HG03175 (cell line): ENCODE results near the gene PCGF2.

Source experiments
- ATAC-seq: cut with Tn5 transposase; IDR thresholded peaks from one replicate; pipeline ENCODE4 v1.9.1; 2021; ENCODE audit warnings: mild to moderate bottlenecking, moderate library complexity; ENCODE audit not compliant: unreplicated experiment

The PCGF2 gene

DNA sequence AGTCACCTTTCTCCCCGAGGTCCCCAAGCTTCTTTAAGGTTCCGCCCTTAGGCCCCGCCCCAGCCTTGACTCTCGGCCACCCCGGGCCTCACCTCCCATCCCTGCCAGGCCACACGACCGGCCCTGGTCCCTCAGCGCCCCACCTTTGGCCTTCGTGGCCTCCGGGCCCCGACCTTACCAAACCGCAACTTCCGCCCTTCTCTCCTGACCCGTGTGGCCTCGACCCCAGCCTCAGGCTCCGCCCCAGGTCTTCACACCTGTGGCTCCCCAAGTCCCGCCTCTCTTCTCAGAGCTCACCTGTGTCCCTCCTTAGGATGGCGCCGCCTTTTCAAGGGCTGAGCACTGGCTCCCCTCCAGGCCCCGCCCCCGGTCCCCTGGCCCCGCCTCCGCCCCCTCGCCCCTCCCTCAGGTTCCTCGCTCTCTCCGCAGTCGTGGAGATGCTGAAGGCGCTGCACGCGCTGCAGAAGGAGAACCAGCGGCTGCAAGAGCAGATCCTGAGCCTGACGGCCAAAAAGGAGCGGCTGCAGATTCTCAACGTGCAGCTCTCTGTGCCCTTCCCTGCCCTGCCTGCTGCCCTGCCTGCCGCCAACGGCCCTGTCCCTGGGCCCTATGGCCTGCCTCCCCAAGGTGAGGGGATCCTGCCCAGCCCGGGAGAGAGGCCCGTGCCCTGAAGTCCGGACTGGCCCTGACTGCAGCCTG is 28.0 kb downstream of the PCGF2 start:
- ATAC-seq, result no peak

DNA sequence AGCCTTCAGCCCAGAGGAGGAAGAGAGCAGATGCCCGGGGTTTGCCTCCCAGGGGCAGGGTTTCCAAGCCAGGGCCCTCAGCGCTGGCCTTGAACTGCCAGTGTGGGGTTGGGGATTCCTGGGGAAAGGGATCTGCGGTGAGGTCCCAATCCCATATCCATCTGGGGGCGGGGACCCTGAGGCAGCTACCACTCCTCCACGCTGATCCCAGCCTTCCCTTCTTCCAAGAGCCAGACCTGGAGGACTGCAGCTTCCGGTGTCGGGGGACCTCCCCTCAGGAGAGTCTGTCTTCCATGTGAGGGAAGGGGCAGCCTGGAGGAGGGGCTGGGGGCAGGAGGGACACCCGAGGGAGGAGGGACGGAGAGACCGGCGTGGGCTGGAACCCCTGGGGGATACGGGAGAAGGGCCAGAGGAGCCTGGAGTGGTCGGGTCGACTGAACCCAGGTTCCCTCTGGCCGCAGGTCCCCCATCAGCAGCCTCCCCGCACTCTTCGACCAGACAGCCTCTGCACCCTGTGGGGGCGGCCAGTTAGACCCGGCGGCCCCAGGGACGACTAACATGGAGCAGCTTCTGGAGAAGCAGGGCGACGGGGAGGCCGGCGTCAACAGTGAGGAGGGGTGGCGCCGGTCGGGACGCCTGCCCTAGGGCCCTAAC is 28.7 kb downstream of the PCGF2 start:
- no peak for ATAC-seq

GRCh38 chr17:38717139-38717745 is 30.9 kb downstream of the PCGF2 start:
- no peak for ATAC-seq

DNA sequence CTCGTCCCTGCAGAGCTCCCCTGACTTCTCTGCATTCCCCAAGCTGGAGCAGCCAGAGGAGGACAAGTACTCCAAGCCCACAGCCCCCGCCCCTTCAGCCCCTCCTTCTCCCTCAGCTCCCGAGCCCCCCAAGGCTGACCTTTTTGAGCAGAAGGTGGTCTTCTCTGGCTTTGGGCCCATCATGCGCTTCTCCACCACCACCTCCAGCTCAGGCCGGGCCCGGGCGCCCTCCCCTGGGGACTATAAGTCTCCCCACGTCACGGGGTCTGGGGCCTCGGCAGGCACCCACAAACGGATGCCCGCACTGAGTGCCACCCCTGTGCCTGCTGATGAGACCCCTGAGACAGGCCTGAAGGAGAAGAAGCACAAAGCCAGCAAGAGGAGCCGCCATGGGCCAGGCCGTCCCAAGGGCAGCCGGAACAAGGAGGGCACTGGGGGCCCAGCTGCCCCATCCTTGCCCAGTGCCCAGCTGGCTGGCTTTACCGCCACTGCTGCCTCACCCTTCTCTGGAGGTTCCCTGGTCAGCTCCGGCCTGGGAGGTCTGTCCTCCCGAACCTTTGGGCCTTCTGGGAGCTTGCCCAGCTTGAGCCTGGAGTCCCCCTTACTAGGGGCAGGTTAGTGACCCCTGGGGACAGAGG is 31.6 kb downstream of the PCGF2 start:
- no peak for ATAC-seq

- ATAC-seq, result no peak
Measured at GRCh38 chr17:38715216-38715943, 32.8 kb downstream of the PCGF2 start.

DNA sequence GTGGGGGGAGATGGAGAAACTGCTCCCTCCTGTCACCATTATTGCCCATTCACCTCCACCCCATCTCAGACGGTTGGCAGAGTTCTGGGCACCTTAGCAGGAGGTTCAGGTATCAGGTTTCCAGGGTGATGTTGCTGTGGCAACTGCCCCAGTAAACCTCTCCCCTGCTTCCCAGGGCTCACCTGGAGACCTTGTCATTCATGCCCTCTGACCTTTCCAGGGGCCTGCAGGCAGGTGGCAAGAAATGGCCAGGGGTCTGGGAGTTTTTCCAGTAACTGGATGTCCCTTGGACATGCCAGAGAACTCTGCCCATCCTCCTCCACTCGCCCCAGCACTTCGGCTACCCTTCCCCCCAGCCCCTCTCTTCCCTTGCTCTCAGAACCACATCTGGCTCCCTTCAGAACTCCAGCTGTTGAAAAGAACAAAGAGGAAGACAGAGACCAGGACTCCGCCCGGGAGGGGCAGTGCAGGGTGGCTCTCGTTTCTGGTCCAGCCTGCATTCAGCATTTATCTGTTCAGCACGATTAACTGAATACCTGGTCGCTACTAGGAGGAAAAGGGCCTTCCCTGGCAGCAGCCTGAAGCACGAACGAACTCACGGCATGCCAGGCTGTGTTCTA is 34.6 kb downstream of the PCGF2 start:
- ATAC-seq, result no peak

DNA sequence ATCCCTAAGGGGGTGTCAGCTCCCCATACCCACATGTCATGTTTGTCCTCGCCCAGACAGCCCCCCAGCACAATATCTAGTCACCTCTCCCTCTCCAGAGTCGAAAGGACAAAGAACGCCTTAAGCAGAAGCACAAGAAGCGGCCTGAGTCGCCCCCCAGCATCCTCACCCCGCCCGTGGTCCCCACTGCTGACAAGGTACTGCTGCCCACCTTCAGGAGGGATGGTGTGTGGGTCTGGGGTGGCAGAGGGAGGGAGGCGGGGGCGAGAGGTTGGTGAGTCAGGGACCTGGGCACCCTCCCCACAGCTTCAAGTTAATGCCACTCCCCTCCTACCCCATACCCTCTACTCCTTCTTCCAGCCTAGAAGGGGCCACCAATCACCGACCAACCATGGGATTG is 35.5 kb downstream of the PCGF2 start:
- no peak for ATAC-seq

- no peak for ATAC-seq
Measured at GRCh38 chr17:38711792-38712571, 36.2 kb downstream of the PCGF2 start.

- ATAC-seq, result no peak
Measured at GRCh38 chr17:38710985-38711384, 37.2 kb downstream of the PCGF2 start.

DNA sequence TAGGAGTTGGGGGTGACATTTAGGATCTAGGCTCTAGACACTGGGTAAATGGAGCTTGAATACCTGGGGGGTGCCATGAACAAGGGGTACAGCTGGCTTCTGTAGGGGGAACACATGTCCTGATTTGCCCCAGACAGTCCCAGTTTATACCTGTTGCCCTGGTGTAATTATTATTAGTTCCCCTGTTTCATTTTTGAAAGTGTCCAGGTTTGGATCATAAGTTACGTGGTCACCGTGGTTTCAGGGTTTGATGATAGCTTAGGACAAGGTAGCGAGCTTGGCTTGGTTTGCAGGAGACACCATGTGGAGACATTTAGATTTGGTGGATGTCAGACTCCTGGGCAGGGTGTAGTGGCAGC is 37.6 kb downstream of the PCGF2 start:
- ATAC-seq, result no peak

- no peak for ATAC-seq
Measured at GRCh38 chr17:38709864-38710603, 38.1 kb downstream of the PCGF2 start.

DNA sequence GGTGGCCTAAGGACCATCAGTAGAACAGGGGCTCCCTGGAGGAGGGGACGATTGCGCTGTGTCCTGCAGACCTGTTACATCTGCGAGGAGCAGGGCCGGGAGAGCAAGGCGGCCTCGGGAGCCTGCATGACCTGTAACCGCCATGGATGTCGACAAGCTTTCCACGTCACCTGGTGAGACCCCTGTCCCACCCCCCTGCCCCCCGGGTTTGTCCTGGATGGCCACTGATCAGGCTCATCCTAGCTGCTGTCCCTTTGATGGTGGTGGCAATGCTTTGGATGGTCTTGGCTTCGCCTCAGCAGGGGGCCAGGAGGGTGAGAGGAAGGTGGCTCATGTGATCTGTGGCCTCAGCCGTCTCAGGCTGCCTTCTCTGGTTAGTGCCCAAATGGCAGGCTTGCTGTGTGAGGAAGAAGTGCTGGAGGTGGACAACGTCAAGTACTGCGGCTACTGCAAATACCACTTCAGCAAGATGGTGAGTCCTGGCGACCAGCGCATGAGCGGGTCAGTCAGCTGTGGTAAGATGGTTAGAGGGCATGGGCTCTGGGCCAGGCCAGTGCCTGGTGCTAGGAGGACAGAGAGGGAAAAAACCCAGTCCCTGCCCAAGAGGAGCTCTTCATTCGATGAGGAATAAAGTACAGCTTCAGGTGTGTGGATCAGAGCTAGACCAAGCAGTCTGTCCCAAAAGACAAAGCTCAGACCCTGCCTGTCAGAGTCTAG is 38.9 kb downstream of the PCGF2 start:
- no peak for ATAC-seq

DNA sequence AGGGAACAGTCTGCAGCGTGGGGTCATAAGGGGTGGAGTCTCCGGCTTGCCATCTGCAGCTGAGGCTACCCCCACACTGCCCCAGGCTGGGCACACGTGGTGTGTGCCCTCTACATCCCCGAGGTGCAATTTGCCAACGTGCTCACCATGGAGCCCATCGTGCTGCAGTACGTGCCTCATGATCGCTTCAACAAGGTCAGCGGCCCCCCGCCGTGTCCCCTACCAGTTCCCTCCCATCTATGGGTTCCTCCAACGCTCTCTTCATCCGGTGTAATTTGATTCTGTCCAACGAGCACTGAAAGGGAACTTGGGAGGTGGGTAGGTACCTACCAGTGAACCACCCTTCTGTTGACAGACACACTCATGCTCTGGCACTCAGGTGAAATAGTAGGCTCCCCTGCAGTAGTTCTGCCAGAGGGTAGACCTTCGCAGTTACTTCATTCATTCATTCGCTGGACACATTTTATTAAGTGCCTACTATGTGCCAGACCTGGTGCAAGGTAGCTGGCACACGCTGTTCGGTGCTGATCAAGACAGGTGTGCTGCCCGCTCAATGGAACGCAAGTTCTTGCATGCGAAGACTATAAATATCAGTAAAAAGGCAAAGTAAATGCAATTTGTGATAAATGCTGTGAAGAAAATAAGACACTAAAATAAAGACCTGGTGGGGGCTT is 40.3 kb downstream of the PCGF2 start:
- no peak for ATAC-seq

GRCh38 chr17:38706505-38707216 is 41.5 kb downstream of the PCGF2 start:
- no peak for ATAC-seq

DNA sequence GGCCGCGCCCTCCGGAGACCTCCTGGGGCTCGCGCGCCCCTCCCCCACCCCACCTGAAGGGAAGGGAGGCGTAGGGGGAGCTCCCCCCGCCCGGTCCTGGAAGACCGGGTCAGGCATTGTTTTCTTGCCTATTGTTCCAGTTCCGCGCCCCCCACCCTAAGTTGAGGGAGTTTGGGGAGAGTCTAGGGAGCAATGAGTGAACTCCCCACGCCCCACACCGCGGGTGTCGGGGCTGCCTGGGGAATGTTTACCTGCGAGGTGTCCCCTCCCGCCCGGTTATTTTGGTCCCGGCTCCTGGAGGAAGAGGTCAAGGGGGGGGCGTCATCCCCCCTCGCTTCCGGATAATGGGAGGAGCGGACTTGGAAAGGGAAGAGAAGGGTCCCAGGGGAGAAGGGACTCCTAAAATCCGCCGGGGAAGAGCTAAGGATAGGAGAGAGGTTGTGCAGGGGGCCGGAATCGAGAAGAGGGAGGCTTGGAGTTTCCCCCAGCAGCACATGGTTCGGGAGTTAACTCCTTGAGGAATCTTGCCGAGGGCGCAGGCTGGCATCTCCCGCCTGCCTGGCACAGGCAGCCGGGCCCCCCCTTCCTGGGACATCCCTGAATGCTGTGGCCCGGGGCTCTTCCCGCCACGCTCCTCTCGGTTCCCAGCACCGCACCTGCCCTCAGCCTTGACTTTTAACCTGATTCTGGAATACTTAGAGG is 42.2 kb downstream of the PCGF2 start:
- ATAC-seq, result no peak

GRCh38 chr17:38705523-38705802 is 42.7 kb downstream of the PCGF2 start:
- no peak for ATAC-seq
